IMR-90 (cell line): ENCODE results near the gene MADD. TPM values are rescaled to one million over a fixed set of nuclear protein-coding genes. Genes with fewer than 3 reads are reported as not detected.

Source experiments
- ATAC-seq: fragments of 200-7000 bp; cut with Tn5 transposase; 2 replicates; pipeline ENCODE4 v1.9.1; 2020; ENCODE audit warnings: low read depth, mild to moderate bottlenecking, moderate library complexity
- BruUV-seq: library from RNA; stranded (reverse); fragments of 400-500 nt; replicated peaks from 2 replicates; lab custom pipeline; 2021; lab: Mats Ljungman, UMichigan
- CTCF ChIA-PET: fragments of 300-600 bp; formaldehyde crosslinking; extraction: SDS; loops from one replicate; lab custom pipeline; 2021; ENCODE audit warnings: antibody characterized with exemption; lab: Yijun Ruan, JAX
- POLR2A ChIA-PET: fragments of 300-600 bp; sonication (Branson Sonifier 250); formaldehyde crosslinking; loops from one replicate; lab custom pipeline; 2022; ENCODE audit warnings: antibody characterized with exemption; ENCODE audit not compliant: unreplicated experiment; lab: Charles Lee
- DNase-seq: peaks from one replicate; pipeline ENCODE4 v3.0.0; 2013
- H2AFZ ChIP-seq: replicated peaks from 2 replicates; pipeline ENCODE3; 2013; ENCODE audit warnings: low read length, mild to moderate bottlenecking; ENCODE audit not compliant: poor library complexity
- H2AK5ac ChIP-seq: 2 replicates; pipeline ENCODE4 v1.6.1; 2013; ENCODE audit warnings: low read depth, low read length, inconsistent platforms
- H2AK9ac ChIP-seq: replicated peaks from 2 replicates; pipeline ENCODE3; 2013; ENCODE audit warnings: mild to moderate bottlenecking, low read depth, low read length, moderate library complexity; ENCODE audit not compliant: poor library complexity
- H2BK120ac ChIP-seq: 2 replicates; pipeline ENCODE4 v1.6.1; 2013; ENCODE audit warnings: low read depth, low read length, inconsistent platforms
- H2BK15ac ChIP-seq: 3 replicates; pipeline ENCODE4 v1.6.1; 2013; ENCODE audit warnings: low read depth, low read length, inconsistent platforms
- H2BK20ac ChIP-seq: 2 replicates; pipeline ENCODE4 v1.6.1; 2013; ENCODE audit warnings: low read depth, mild to moderate bottlenecking, inconsistent platforms, low read length, moderate library complexity
- H2BK5ac ChIP-seq: 2 replicates; pipeline ENCODE4 v1.6.1; 2013; ENCODE audit warnings: mild to moderate bottlenecking, low read depth, low read length, inconsistent platforms; ENCODE audit not compliant: poor library complexity, severe bottlenecking
- H3K14ac ChIP-seq: replicated peaks from 2 replicates; pipeline ENCODE4 v1.6.1; 2013; ENCODE audit warnings: low read depth, low read length, inconsistent platforms
- H3K18ac ChIP-seq: 2 replicates; pipeline ENCODE4 v1.6.1; 2013; ENCODE audit warnings: low read depth, low read length, control low read depth
- H3K23ac ChIP-seq: 2 replicates; pipeline ENCODE4 v1.6.1; 2013; ENCODE audit warnings: low read depth, low read length, inconsistent platforms
- H3K27ac ChIP-seq: 2 replicates; pipeline ENCODE4 v1.5.1; 2013; ENCODE audit warnings: mild to moderate bottlenecking, control low read depth, low read length; ENCODE audit not compliant: insufficient read depth
- H3K27me3 ChIP-seq: 2 replicates; pipeline ENCODE4 v1.6.1; 2013; ENCODE audit warnings: low read length; ENCODE audit not compliant: control insufficient read depth, insufficient read depth
- H3K36me3 ChIP-seq: 2 replicates; pipeline ENCODE4 v1.6.1; 2013; ENCODE audit warnings: low read length, mixed read lengths; ENCODE audit not compliant: control insufficient read depth, insufficient read depth
- H3K4ac ChIP-seq: 2 replicates; pipeline ENCODE4 v1.6.1; 2013; ENCODE audit warnings: low read depth, low read length, inconsistent platforms
- H3K4me1 ChIP-seq: 2 replicates; pipeline ENCODE4 v1.6.1; 2013; ENCODE audit warnings: low read length, mixed read lengths; ENCODE audit not compliant: control insufficient read depth, insufficient read depth
- H3K4me2 ChIP-seq: 2 replicates; pipeline ENCODE4 v1.6.1; 2013; ENCODE audit warnings: low read depth, mild to moderate bottlenecking, control low read depth, low read length, moderate library complexity
- H3K4me3 ChIP-seq: 2 replicates; pipeline ENCODE4 v1.5.1; 2013; ENCODE audit warnings: low read depth, mild to moderate bottlenecking, control low read depth, low read length, moderate library complexity; ENCODE audit not compliant: insufficient read depth
- H3K56ac ChIP-seq: 2 replicates; pipeline ENCODE4 v1.6.1; 2013; ENCODE audit warnings: low read length, inconsistent platforms; ENCODE audit not compliant: insufficient read depth; ENCODE audit errors: extremely low read depth
- H3K79me1 ChIP-seq, 2 experiments: 2 replicates each; pipeline ENCODE4 v1.6.1; 2013; ENCODE audit warnings: low read length in 2 of 2, inconsistent platforms in 1 of 2, low read depth in 1 of 2
- H3K9ac ChIP-seq: 2 replicates; pipeline ENCODE4 v1.6.1; 2013; ENCODE audit warnings: low read depth, low read length, control low read depth
- H3K9me1 ChIP-seq: 2 replicates; pipeline ENCODE4 v1.6.1; 2013; ENCODE audit warnings: low read length, inconsistent platforms; ENCODE audit not compliant: insufficient read depth
- H3K9me3 ChIP-seq: 2 replicates; pipeline ENCODE4 v1.6.1; 2013; ENCODE audit warnings: low read length; ENCODE audit not compliant: control insufficient read depth, insufficient read depth
- H4K20me1 ChIP-seq: 2 replicates; pipeline ENCODE4 v1.6.1; 2013; ENCODE audit warnings: low read length, inconsistent platforms; ENCODE audit not compliant: insufficient read depth
- H4K5ac ChIP-seq: 2 replicates; pipeline ENCODE4 v1.6.1; 2013; ENCODE audit warnings: mild to moderate bottlenecking, low read depth, low read length, control low read depth
- H4K8ac ChIP-seq, 2 experiments: 2 replicates each; pipeline ENCODE4 v1.6.1; 2013; ENCODE audit warnings: low read depth in 2 of 2, low read length in 2 of 2, control low read depth in 1 of 2, inconsistent platforms in 1 of 2
- H4K91ac ChIP-seq: 2 replicates; pipeline ENCODE4 v1.6.1; 2013; ENCODE audit warnings: low read depth, low read length, inconsistent platforms; ENCODE audit not compliant: insufficient read depth
- MAFK ChIP-seq: IDR thresholded peaks from 2 replicates; pipeline ENCODE4 v1.6.1; 2012; ENCODE audit warnings: low read depth, low read length, improper control_type of control experiment
- MAZ ChIP-seq: IDR thresholded peaks from 2 replicates; pipeline ENCODE4 v1.6.1; 2012; ENCODE audit warnings: low read depth, mild to moderate bottlenecking, low read length, improper control_type of control experiment, moderate library complexity, borderline replicate concordance
- MXI1 ChIP-seq: IDR thresholded peaks from 2 replicates; pipeline ENCODE4 v1.6.1; 2012; ENCODE audit warnings: low read depth, mild to moderate bottlenecking, low read length, moderate library complexity, borderline replicate concordance
- RCOR1 ChIP-seq: IDR thresholded peaks from 2 replicates; pipeline ENCODE4 v1.6.1; 2012; ENCODE audit warnings: mild to moderate bottlenecking, low read length, improper control_type of control experiment; ENCODE audit not compliant: insufficient replicate concordance
- RFX5 ChIP-seq: IDR thresholded peaks from 2 replicates; pipeline ENCODE4 v1.8.0; 2012; ENCODE audit warnings: low read depth, mild to moderate bottlenecking, low read length, moderate library complexity
- WGBS, 2 experiments: methylation state at CpG; one replicate each; pipeline versions ENCODE4 v1.1.5 to v1.1.7; 2013; ENCODE audit warnings: missing lambda C conversion rate in 2 of 2; ENCODE audit not compliant: insufficient read length in 1 of 2; ENCODE audit errors: extremely low coverage in 2 of 2; 5-methylcytosine and 5-hydroxymethylcytosine counted together
- dilution Hi-C: fragments of 300-500 bp; cut with HindIII; formaldehyde crosslinking; loops from one replicate; pipeline ENCODE4 v1.14.3; 2018; ENCODE audit warnings: low sequenced_read_pairs; ENCODE audit not compliant: unreplicated experiment
- in situ Hi-C: fragments of 300-500 bp; cut with MboI; formaldehyde crosslinking; loops from 3 replicates; pipeline ENCODE4 v1.14.3; 2019; ENCODE audit warnings: low sequenced_read_pairs, inconsistent platforms, mixed read lengths
- intact Hi-C: fragments of 100-400 bp; cut with micrococcal nuclease; formaldehyde crosslinking; loops from 2 replicates; pipeline ENCODE4 v1.10.0; 2022
- polyA plus RNA-seq, 3 experiments: library from polyadenylated mRNA; depleted of rRNA; stranded (reverse); fragments of >200 nt; gene quantifications; 2 replicates each; pipeline ENCODE4 v1.2.3, GENCODE V29; 2012; ENCODE audit warnings: low replicate concordance in 1 of 3
- total RNA-seq: library from RNA; depleted of rRNA; stranded (reverse); fragments of >200 nt; gene quantifications from 2 replicates; pipeline ENCODE4 v1.2.3, GENCODE V29; 2012
- TF ChIP-seq, protein P1 (sequence below): fragments of 150-350 bp; IDR thresholded peaks from 2 replicates; pipeline ENCODE4 v1.6.1; 2017; ENCODE audit warnings: mild to moderate bottlenecking, antibody characterized with exemption, low read length, low read depth

MADD gene
- total and polyA plus RNA-seq, 2 of the 4 experiments (the other 2 are of a cell fraction): 13.3 to 16.4 TPM

DNA sequence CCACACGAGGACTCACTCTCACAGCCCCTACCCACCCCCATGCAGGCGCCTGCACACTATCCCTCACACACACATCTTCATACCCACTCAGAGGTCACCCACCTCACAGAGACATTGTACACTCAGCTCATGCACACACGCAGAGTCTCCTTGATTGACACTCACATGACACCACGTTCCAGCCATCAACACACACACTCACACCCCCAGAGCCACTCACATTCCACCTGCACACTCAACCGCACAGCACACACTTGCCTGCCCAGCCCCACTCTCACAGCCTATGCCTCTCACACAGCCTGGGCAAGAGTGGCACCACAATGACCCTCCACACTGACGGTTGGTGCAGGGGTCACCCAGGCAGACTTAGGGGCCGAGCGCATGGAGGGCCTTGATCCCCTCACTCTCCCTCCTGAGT lies 106.2 kb downstream of the MADD start:
- H3K4me3 ChIP-seq: no peak overlapping the region
- H3K56ac ChIP-seq: no peak overlapping the region
- no peak for TF ChIP-seq MAFK
- TF ChIP-seq, protein P1, sequence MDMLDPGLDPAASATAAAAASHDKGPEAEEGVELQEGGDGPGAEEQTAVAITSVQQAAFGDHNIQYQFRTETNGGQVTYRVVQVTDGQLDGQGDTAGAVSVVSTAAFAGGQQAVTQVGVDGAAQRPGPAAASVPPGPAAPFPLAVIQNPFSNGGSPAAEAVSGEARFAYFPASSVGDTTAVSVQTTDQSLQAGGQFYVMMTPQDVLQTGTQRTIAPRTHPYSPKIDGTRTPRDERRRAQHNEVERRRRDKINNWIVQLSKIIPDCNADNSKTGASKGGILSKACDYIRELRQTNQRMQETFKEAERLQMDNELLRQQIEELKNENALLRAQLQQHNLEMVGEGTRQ: no peak
- no peak for TF ChIP-seq RCOR1
- no peak for TF ChIP-seq RFX5
- no peak for TF ChIP-seq MAZ
- no peak for TF ChIP-seq MXI1
- H2BK15ac ChIP-seq: no peak overlapping the region; the same call in 2 of the 3 replicates
- no peak overlapping the region for H3K23ac ChIP-seq
- H3K27ac ChIP-seq: no peak overlapping the region
- ChIA-PET CTCF (no interaction called here), POLR2A (no interaction called here)
- intact Hi-C loops: no loop called here
- no peak overlapping the region for H3K18ac ChIP-seq
- H2AK5ac ChIP-seq: peak overlapping the region; percentile 33
- H3K4me1 ChIP-seq: peaks cover 5% of the 10 kb centered on the region
- peaks cover 5% of the 10 kb centered on the region; the same call in 1 of the 2 replicates for H3K27me3 ChIP-seq
- H3K9me1 ChIP-seq: peaks cover 9% of the 10 kb centered on the region
- dilution Hi-C loops: no loop called here
- no peak overlapping the region for H2BK120ac ChIP-seq
- H4K91ac ChIP-seq: no peak overlapping the region
- no peak overlapping the region for H4K8ac ChIP-seq
- in situ Hi-C loops: no loop called here
- no peaks in the 10 kb centered on the region for H3K9me3 ChIP-seq
- no peak overlapping the region for H4K5ac ChIP-seq
- no peak overlapping the region for H3K14ac ChIP-seq
- no peaks in the 10 kb centered on the region; the same call in 1 of the 2 replicates for H4K20me1 ChIP-seq
- no peak overlapping the region for H3K4ac ChIP-seq
- no peak overlapping the region for H2BK20ac ChIP-seq
- no peak overlapping the region for H3K4me2 ChIP-seq
- no TSS peak for BruUV-seq
- no peaks in the 10 kb centered on the region for H3K79me1 ChIP-seq
- H2AK9ac ChIP-seq: no peak overlapping the region
- H3K9ac ChIP-seq: no peak overlapping the region
- DNase-seq (no peak), ATAC-seq (no peak)
- no peaks in the 10 kb centered on the region for H3K36me3 ChIP-seq
- WGBS, 2 experiments: 74% methylated on average over 7 of the region's 8 CpGs; no CpG with 5 or more reads in 1 of the 2 experiments
- H2BK5ac ChIP-seq: no peak overlapping the region
- H2AFZ ChIP-seq: peak overlapping the region; percentile 33
